Keratinocyte (primary cell): ENCODE results near the gene MMP19.
"Not testable (repeated sequence)": the region's sequence is repeated elsewhere in the genome, so short reads cannot be mapped to it uniquely, and the experiment has no call there.

Experiments
- CTCF ChIP-seq, 3 experiments: IDR thresholded peaks in 1 of 3; conservative IDR thresholded peaks in 1 of 3; optimal IDR thresholded peaks in 1 of 3; 2 replicates in 2 of 3; 3 replicates in 1 of 3; pipeline versions ENCODE3 to v1.5.1; 2011; ENCODE audit warnings: low read length in 3 of 3, mild to moderate bottlenecking in 3 of 3, moderate library complexity in 2 of 3, control low read depth in 1 of 3, inconsistent platforms in 1 of 3; ENCODE audit not compliant: insufficient read depth in 2 of 3; ENCODE audit errors: extremely low read depth in 1 of 3
- EZH2 ChIP-seq: IDR thresholded peaks from one replicate; pipeline ENCODE4 v1.6.1; 2012; ENCODE audit warnings: inconsistent platforms, mild to moderate bottlenecking, low read length, moderate library complexity

DNA sequence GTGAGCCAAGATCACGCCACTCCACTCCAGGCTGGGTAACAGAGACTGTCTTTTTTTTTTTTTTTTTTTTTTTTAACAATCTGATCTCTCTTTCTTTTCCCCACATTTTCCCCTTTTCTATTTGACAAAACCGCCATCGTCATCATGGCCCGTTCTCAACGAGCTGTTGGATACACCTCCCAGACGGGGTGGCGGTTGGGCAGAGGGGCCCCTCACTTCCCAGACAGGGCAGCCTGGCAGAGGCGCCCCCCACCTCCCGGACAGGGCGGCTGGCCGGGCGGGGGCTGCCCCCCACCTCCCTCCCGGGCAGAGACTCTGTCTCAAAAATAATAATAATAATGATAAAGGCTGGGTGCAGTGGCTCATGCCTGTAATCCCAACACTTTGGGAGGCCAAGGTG, 20.2 kb upstream of the MMP19 start:
- TF ChIP-seq CTCF (optimal IDR thresholded peaks at IDR 0.05 in 1 of 3, IDR thresholded peaks at IDR 0.05 in 1 of 3, conservative IDR thresholded peaks at IDR 0.05 in 1 of 3; ENCODE audit: extremely low read depth in 1 of 3, insufficient read depth in 2 of 3, low read length in 3 of 3); EZH2: not testable (repeated sequence)
